B cell (primary cell): ENCODE data around the gene EHD3. TPM values are rescaled to one million over a fixed set of nuclear protein-coding genes. Genes with fewer than 3 reads are reported as not detected.
A peak's percentile ranks its signal among the peaks of the same experiment; 100 is the strongest.

ENCODE experiments used
- ATAC-seq: fragments of 200-7000 bp; cut with Tn5 transposase; one replicate; pipeline ENCODE4 v1.10.0; 2021; ENCODE audit warnings: low read depth, mild to moderate bottlenecking, moderate number of reproducible peaks, moderate library complexity
- CTCF ChIA-PET: fragments of 350-600 bp; sonication (Branson Sonifier 250); formaldehyde crosslinking; loops from one replicate; lab custom pipeline; 2021; ENCODE audit warnings: antibody characterized with exemption, inconsistent platforms; lab: Charles Lee
- POLR2A ChIA-PET: fragments of 350-600 bp; sonication (Branson Sonifier 250); formaldehyde crosslinking; loops from one replicate; lab custom pipeline; 2021; ENCODE audit warnings: antibody characterized with exemption; lab: Charles Lee
- DNase-seq: peaks from one replicate; pipeline ENCODE4 v3.0.0; 2013
- H2AFZ ChIP-seq: 2 replicates; pipeline ENCODE4 v1.6.1; 2012; ENCODE audit warnings: mild to moderate bottlenecking, low read depth, low read length; ENCODE audit not compliant: insufficient read depth, poor library complexity, severe bottlenecking
- H3K27ac ChIP-seq, 2 donors: 1 replicate in 1 of 2; 2 replicates in 1 of 2; pipeline ENCODE4 v1.5.1; 2012 to 2013; ENCODE audit warnings: low read length in 2 of 2, mild to moderate bottlenecking in 2 of 2, moderate library complexity in 1 of 2
- H3K27me3 ChIP-seq, 4 experiments: fragments of 200-600 bp in 1 of 4; sonication (generic) in 1 of 4; replicated peaks in 1 of 4; 1 replicate in 2 of 4; 2 replicates in 2 of 4; pipeline versions ENCODE4 v1.6.1 to v1.7.0; 2013 to 2016; ENCODE audit warnings: low read length in 3 of 4, mild to moderate bottlenecking in 2 of 4, mixed read lengths in 1 of 4, moderate library complexity in 1 of 4; ENCODE audit not compliant: insufficient read depth in 4 of 4, control insufficient read depth in 3 of 4; ENCODE audit errors: control extremely low read depth in 1 of 4
- H3K36me3 ChIP-seq, 2 experiments: replicated peaks in 1 of 2; 1 replicate in 1 of 2; 2 replicates in 1 of 2; pipeline versions ENCODE4 v1.6.1 to v1.7.1; 2013; ENCODE audit warnings: low read length in 1 of 2; ENCODE audit not compliant: insufficient read depth in 2 of 2, control insufficient read depth in 1 of 2; ENCODE audit errors: control extremely low read depth in 1 of 2, extremely low read depth in 1 of 2
- H3K4me1 ChIP-seq, 2 donors: fragments of 200-600 bp in 1 of 2; sonication (generic) in 1 of 2; 1 replicate in 1 of 2; 2 replicates in 1 of 2; pipeline versions ENCODE4 v1.5.1 to v1.6.1; 2013 to 2017; ENCODE audit warnings: low read length in 2 of 2; ENCODE audit not compliant: control insufficient read depth in 2 of 2, insufficient read depth in 2 of 2
- H3K4me2 ChIP-seq: replicated peaks from 2 replicates; pipeline ENCODE3; 2012; ENCODE audit warnings: mild to moderate bottlenecking, low read depth, low read length; ENCODE audit not compliant: poor library complexity, severe bottlenecking
- H3K4me3 ChIP-seq, 5 experiments: fragments of 200-600 bp in 1 of 5; sonication (generic) in 1 of 5; 1 replicate in 3 of 5; 2 replicates in 2 of 5; pipeline versions ENCODE4 v1.5.1 to v1.7.0; 2011 to 2016; ENCODE audit warnings: low read length in 4 of 5, mild to moderate bottlenecking in 4 of 5, low read depth in 2 of 5, control low read depth in 1 of 5, moderate library complexity in 1 of 5; ENCODE audit not compliant: insufficient read depth in 1 of 5; ENCODE audit errors: control extremely low read depth in 1 of 5, extremely low read depth in 1 of 5
- H3K79me2 ChIP-seq: fragments of 200-600 bp; sonication (generic); one replicate; pipeline ENCODE4 v1.6.0; 2016; ENCODE audit warnings: low read length; ENCODE audit not compliant: control insufficient read depth, insufficient read depth
- H3K9ac ChIP-seq: fragments of 200-600 bp; sonication (generic); 2 replicates; pipeline ENCODE4 v1.6.1; 2017; ENCODE audit warnings: mild to moderate bottlenecking, low read length, moderate library complexity
- H3K9me3 ChIP-seq, 3 donors: one replicate each; pipeline versions ENCODE4 v1.6.1 to v1.7.1; 2013; ENCODE audit warnings: low read length in 2 of 3; ENCODE audit not compliant: control insufficient read depth in 2 of 3, insufficient read depth in 1 of 3; ENCODE audit errors: control extremely low read depth in 1 of 3
- H4K20me1 ChIP-seq: 2 replicates; pipeline ENCODE4 v1.6.0; 2012; ENCODE audit warnings: mild to moderate bottlenecking, low read length; ENCODE audit not compliant: insufficient read depth, control insufficient read depth, poor library complexity, severe bottlenecking
- H3K27ac Mint-ChIP-seq: one replicate; pipeline ENCODE4 v1.8.0; 2021; ENCODE audit warnings: mixed read lengths
- H3K27me3 Mint-ChIP-seq: one replicate; pipeline ENCODE4 v1.8.0; 2021; ENCODE audit warnings: mixed read lengths
- H3K4me1 Mint-ChIP-seq: one replicate; pipeline ENCODE4 v1.8.0; 2021; ENCODE audit warnings: mixed read lengths
- H3K4me3 Mint-ChIP-seq: one replicate; pipeline ENCODE4 v1.8.0; 2021; ENCODE audit warnings: mixed read lengths
- H3K9me3 Mint-ChIP-seq: one replicate; pipeline ENCODE4 v1.8.0; 2022; ENCODE audit warnings: mixed read lengths; ENCODE audit not compliant: insufficient read depth
- CTCF ChIP-seq: fragments of 200-600 bp; IDR thresholded peaks from one replicate; pipeline ENCODE4 v1.8.0; 2022; ENCODE audit warnings: antibody characterized with exemption, mild to moderate bottlenecking
- EZH2 ChIP-seq: IDR thresholded peaks from 2 replicates; pipeline ENCODE4 v1.6.1; 2012; ENCODE audit warnings: borderline replicate concordance, low read depth, mild to moderate bottlenecking, moderate library complexity, low read length; ENCODE audit not compliant: insufficient read depth, poor library complexity, severe bottlenecking
- WGBS: methylation state at CpG from one replicate; pipeline ENCODE4 v1.1.5; 2013; ENCODE audit warnings: missing lambda C conversion rate; ENCODE audit not compliant: insufficient coverage; 5-methylcytosine and 5-hydroxymethylcytosine counted together
- intact Hi-C: fragments of 100-400 bp; cut with micrococcal nuclease; formaldehyde crosslinking; loops from one replicate; pipeline ENCODE4 v1.10.0; 2022
- polyA plus RNA-seq: library from polyadenylated mRNA; depleted of rRNA; stranded (reverse); fragments of >200 nt; gene quantifications from 2 replicates; pipeline ENCODE4 v1.2.3, GENCODE V29; 2012
- total RNA-seq, 2 donors: library from RNA; stranded (reverse); fragments of 120-200 nt in 1 of 2; gene quantifications; 1 replicate in 1 of 2; 2 replicates in 1 of 2; pipeline versions ENCODE4 v1.2.3 to v1.2.4, GENCODE V29; 2013 to 2022

EHD3 gene
- total and polyA plus RNA-seq, 2 donors (not counting 1 experiment from before 2014, with no cell fraction given): 19.0 to 60.5 TPM

- TF ChIP-seq EZH2 (no peak), CTCF (no peak)
- no peak for DNase-seq
- Histone ChIP-seq H3K9ac (peak overlapping the region; percentile 36), H3K4me2 (peak overlapping the region; percentile 70), H3K4me1 (peaks cover 71 to 85% of the 10 kb centered on the region in 2 donors), H4K20me1 (no peaks in the 10 kb centered on the region), H3K27me3 (no peaks in the 10 kb centered on the region), H2AFZ (no peak overlapping the region), H3K36me3 (peaks cover 0 to 20% of the 10 kb centered on the region in 2 experiments), H3K27ac (peak overlapping the region; percentile 54 to 56), H3K4me3 (no peak overlapping the region), H3K79me2 (no peaks in the 10 kb centered on the region), H3K9me3 (peaks cover 0 to 6% (median 0%) of the 10 kb centered on the region in 3 donors)
- intact Hi-C loops: loop anchor here (2.0 kb wide), 1 partner anchor 117 kb away; no protein-coding TSS in a partner anchor
- no peak for ATAC-seq
- Mint-ChIP-seq H3K27me3 (no peaks in the 10 kb centered on the region), H3K27ac (peak overlapping the region; percentile 97), H3K9me3 (no peaks in the 10 kb centered on the region), H3K4me3 (peak overlapping the region; percentile 88), H3K4me1 (peaks cover 87% of the 10 kb centered on the region)
- ChIA-PET CTCF (interaction anchor here (1.0 to 2.8 kb wide), 6 partner anchors 12 to 115 kb away, joined by 3 to 12 read pairs (median 3); partner anchors contain the start of genes CAPN14 and GALNT14), POLR2A (interaction anchor here (0.9 to 1.3 kb wide), 6 partner anchors 13 to 37 kb away, joined by 3 to 7 read pairs (median 4); partner anchors contain the start of gene EHD3)
- 83% methylated on average over 12 of the region's 13 CpGs for whole genome bisulfite sequencing
Observed at GRCh38 chr2:31253356-31254131, 19.6 kb downstream of the EHD3 start.
